ENCODE data around the gene SLC34A1. TPM values are rescaled to one million over a fixed set of nuclear protein-coding genes. Genes with fewer than 3 reads are reported as not detected.

SLC34A1 gene
- total RNA-seq, 1 donor from 2014 or later: not detected

- Histone ChIP-seq H3K79me2 (ENCODE audit: insufficient read depth, low read length) (no peaks in the 10 kb centered on the region), H3K36me3 (ENCODE audit: insufficient read depth, low read length) (no peaks in the 10 kb centered on the region), H3K4me2 (ENCODE audit: low read length) (peak overlapping the region; percentile 83), H2AFZ (ENCODE audit: low read depth, low read length) (peak overlapping the region; percentile 90), H3K27ac (ENCODE audit: low read depth, low read length) (no peak overlapping the region), H4K20me1 (ENCODE audit: insufficient read depth, low read length) (no peaks in the 10 kb centered on the region), H3K4me1 (ENCODE audit: insufficient read depth, low read length) (peaks cover 23% of the 10 kb centered on the region), H3K9me3 (ENCODE audit: insufficient read depth, low read depth, low read length) (no peaks in the 10 kb centered on the region), H3K4me3 (ENCODE audit: insufficient read depth, low read depth, low read length) (peak overlapping the region; percentile 44), H3K27me3 (ENCODE audit: insufficient read depth, low read length) (peaks cover 3% of the 10 kb centered on the region), H3K9ac (ENCODE audit: low read length) (peak overlapping the region; percentile 14)
- Mint-ChIP-seq H3K9me3 (ENCODE audit: unreplicated experiment) (no peaks in the 10 kb centered on the region), H3K4me3 (ENCODE audit: unreplicated experiment) (peak overlapping the region; percentile 64), H3K4me1 (ENCODE audit: low read depth, unreplicated experiment) (peaks cover 6% of the 10 kb centered on the region), H3K36me3 (ENCODE audit: low read depth, unreplicated experiment) (peaks cover 4% of the 10 kb centered on the region), H3K27ac (ENCODE audit: unreplicated experiment) (no peak overlapping the region), H3K27me3 (ENCODE audit: low read depth, unreplicated experiment) (peaks cover 27% of the 10 kb centered on the region)
- FAIRE-seq: no peak
- DNase-seq (ENCODE audit: low read depth): no peak
- TF ChIP-seq CTCF (IDR thresholded peaks at IDR 0.05; ENCODE audit: insufficient read depth, low read depth, low read length) (no peak), EZH2 (IDR thresholded peaks at IDR 0.05; ENCODE audit: insufficient read depth, low read length) (no peak)
These were observed 21.4 kb upstream of the SLC34A1 start for GRCh38 chr5:177362610-177363507.

- no peaks in the 10 kb centered on the region for H3K79me2 ChIP-seq (ENCODE audit: insufficient read depth, low read length)
- H4K20me1 ChIP-seq (ENCODE audit: insufficient read depth, low read length): no peaks in the 10 kb centered on the region
- Mint-ChIP-seq H3K27ac (ENCODE audit: unreplicated experiment) (no peak overlapping the region), H3K4me3 (ENCODE audit: unreplicated experiment) (no peak overlapping the region), H3K36me3 (ENCODE audit: low read depth, unreplicated experiment) (peaks cover 4% of the 10 kb centered on the region), H3K9me3 (ENCODE audit: unreplicated experiment) (no peaks in the 10 kb centered on the region), H3K4me1 (ENCODE audit: low read depth, unreplicated experiment) (peaks cover 6% of the 10 kb centered on the region), H3K27me3 (ENCODE audit: low read depth, unreplicated experiment) (peaks cover 27% of the 10 kb centered on the region)
- H3K4me2 ChIP-seq (ENCODE audit: low read length): peak overlapping the region; percentile 83
- H3K9me3 ChIP-seq (ENCODE audit: insufficient read depth, low read depth, low read length): no peaks in the 10 kb centered on the region
- peaks cover 6% of the 10 kb centered on the region for H3K27me3 ChIP-seq (ENCODE audit: insufficient read depth, low read length)
- H3K27ac ChIP-seq (ENCODE audit: low read depth, low read length): no peak overlapping the region
- peaks cover 20% of the 10 kb centered on the region for H3K4me1 ChIP-seq (ENCODE audit: insufficient read depth, low read length)
- no peak for DNase-seq (ENCODE audit: low read depth)
- H3K9ac ChIP-seq (ENCODE audit: low read length): no peak overlapping the region
- peak overlapping the region; percentile 44 for H3K4me3 ChIP-seq (ENCODE audit: insufficient read depth, low read depth, low read length)
- H3K36me3 ChIP-seq (ENCODE audit: insufficient read depth, low read length): no peaks in the 10 kb centered on the region
- no peak for FAIRE-seq
- TF ChIP-seq CTCF (IDR thresholded peaks at IDR 0.05; ENCODE audit: insufficient read depth, low read depth, low read length): no peak
- no peak for TF ChIP-seq EZH2 (IDR thresholded peaks at IDR 0.05; ENCODE audit: insufficient read depth, low read length)
- H2AFZ ChIP-seq (ENCODE audit: low read depth, low read length): no peak overlapping the region
These were observed 20.7 kb upstream of the SLC34A1 start for GRCh38 chr5:177363565-177363964.

Measured in astrocyte (in vitro differentiated cells and primary cell).